Right atrium auricular region (tissue), 2 donors: ENCODE data around the gene RAB8B. TPM values are rescaled to one million over a fixed set of nuclear protein-coding genes. Genes with fewer than 3 reads are reported as not detected.

ENCODE experiments used
- DNase-seq: peaks from one replicate; pipeline ENCODE4 v3.0.0-alpha.2; 2019; ENCODE audit warnings: low spot score
- H3K27ac ChIP-seq, 2 donors: fragments of 200-600 bp; sonication (generic); 1 replicate in 1 of 2; 2 replicates in 1 of 2; pipeline ENCODE4 v1.5.1; 2016 to 2019
- H3K27me3 ChIP-seq, 2 donors: fragments of 200-600 bp; sonication (generic); one replicate each; pipeline versions ENCODE4 v1.5.1 to v1.6.0; 2017 to 2019
- H3K36me3 ChIP-seq: fragments of 200-600 bp; sonication (generic); one replicate; pipeline ENCODE4 v1.5.1; 2016
- H3K4me1 ChIP-seq, 2 donors: fragments of 200-600 bp; sonication (generic); one replicate each; pipeline versions ENCODE4 v1.5.1 to v1.6.0; 2017 to 2019
- H3K4me3 ChIP-seq, 2 donors: fragments of 200-600 bp; sonication (generic); 1 replicate in 1 of 2; 2 replicates in 1 of 2; pipeline ENCODE4 v1.5.1; 2017 to 2019; ENCODE audit warnings: mild to moderate bottlenecking in 1 of 2, moderate library complexity in 1 of 2
- H3K9me3 ChIP-seq, 2 donors: fragments of 200-600 bp; sonication (generic); one replicate each; pipeline ENCODE4 v1.5.1; 2019
- CTCF ChIP-seq, 2 donors: fragments of 200-600 bp; sonication (generic); IDR thresholded peaks; one replicate each; pipeline ENCODE4 v1.5.1; 2019; ENCODE audit warnings: antibody characterized with exemption in 2 of 2
- total RNA-seq, 2 donors: library from RNA; depleted of rRNA; stranded (reverse); fragments of >200 nt; gene quantifications; one replicate each; pipeline ENCODE4 v1.1.0, GENCODE V29; 2016

The RAB8B gene
- total RNA-seq, 2 donors from 2014 or later: 10.2 to 19.3 TPM

GRCh38 chr15:63260791-63261190 is 71.4 kb downstream of the RAB8B start:
- Histone ChIP-seq H3K9me3 (no peaks in the 10 kb centered on the region), H3K27me3 (no peaks in the 10 kb centered on the region), H3K27ac (no peak overlapping the region), H3K36me3 (peaks cover 24% of the 10 kb centered on the region), H3K4me3 (no peak overlapping the region), H3K4me1 (no peaks in the 10 kb centered on the region)
- DNase-seq: no peak
- no peak for TF ChIP-seq CTCF (IDR thresholded peaks at IDR 0.05)

GRCh38 chr15:63261311-63261710 is 71.9 kb downstream of the RAB8B start:
- no peak for DNase-seq
- H3K9me3 ChIP-seq: no peaks in the 10 kb centered on the region
- no peaks in the 10 kb centered on the region for H3K27me3 ChIP-seq
- no peak overlapping the region for H3K27ac ChIP-seq
- H3K4me3 ChIP-seq: no peak overlapping the region
- TF ChIP-seq CTCF (IDR thresholded peaks at IDR 0.05): no peak
- H3K4me1 ChIP-seq: no peaks in the 10 kb centered on the region
- H3K36me3 ChIP-seq: peaks cover 24% of the 10 kb centered on the region

GRCh38 chr15:63263519-63263918 is 74.1 kb downstream of the RAB8B start:
- H3K36me3 ChIP-seq: peaks cover 18% of the 10 kb centered on the region
- DNase-seq: no peak

GRCh38 chr15:63264688-63265293 is 75.4 kb downstream of the RAB8B start:
- no peak for TF ChIP-seq CTCF (IDR thresholded peaks at IDR 0.05)
- H3K27me3 ChIP-seq: no peaks in the 10 kb centered on the region
- no peak for DNase-seq
- H3K9me3 ChIP-seq: no peaks in the 10 kb centered on the region
- no peaks in the 10 kb centered on the region for H3K4me1 ChIP-seq
- H3K27ac ChIP-seq: no peak overlapping the region
- H3K4me3 ChIP-seq: no peak overlapping the region
- peaks cover 15% of the 10 kb centered on the region for H3K36me3 ChIP-seq

More at GRCh38 chr15:63263519-63263918, 74.1 kb downstream of the RAB8B start:
- H3K4me3 ChIP-seq: no peak overlapping the region
- no peaks in the 10 kb centered on the region for H3K4me1 ChIP-seq
- H3K9me3 ChIP-seq: no peaks in the 10 kb centered on the region
- H3K27me3 ChIP-seq: no peaks in the 10 kb centered on the region
- TF ChIP-seq CTCF (IDR thresholded peaks at IDR 0.05): no peak
- no peak overlapping the region for H3K27ac ChIP-seq

GRCh38 chr15:63274427-63274826 is 85.0 kb downstream of the RAB8B start:
- Histone ChIP-seq H3K4me3 (no peak overlapping the region), H3K27me3 (no peaks in the 10 kb centered on the region), H3K4me1 (peaks cover 0 to 9% of the 10 kb centered on the region in 2 donors), H3K9me3 (no peaks in the 10 kb centered on the region), H3K36me3 (no peaks in the 10 kb centered on the region), H3K27ac (no peak overlapping the region)
- no peak for DNase-seq
- no peak for TF ChIP-seq CTCF (IDR thresholded peaks at IDR 0.05)
